T47D (cell line): ENCODE data around the gene NAE1.
"Not testable (repeated sequence)": the region's sequence is repeated elsewhere in the genome, so short reads cannot be mapped to it uniquely, and the experiment has no call there.

ENCODE experiments used
- DNase-seq, 2 experiments: peaks; one replicate each; pipeline versions ENCODE4 v3.0.0 to v3.0.0-alpha.2; 2011 to 2012; ENCODE audit warnings: low read depth in 1 of 2, low spot score in 1 of 2
- JUND ChIP-seq: IDR thresholded peaks from 2 replicates; pipeline ENCODE4 v1.6.1; 2012; ENCODE audit warnings: low read depth
- in situ Hi-C: cut with HindIII; loops from 2 replicates; pipeline ENCODE4 v1.10.0; 2016; ENCODE audit warnings: low sequenced_read_pairs, low pct_unique_long_range_greater_than_20kb

Gene NAE1

DNA sequence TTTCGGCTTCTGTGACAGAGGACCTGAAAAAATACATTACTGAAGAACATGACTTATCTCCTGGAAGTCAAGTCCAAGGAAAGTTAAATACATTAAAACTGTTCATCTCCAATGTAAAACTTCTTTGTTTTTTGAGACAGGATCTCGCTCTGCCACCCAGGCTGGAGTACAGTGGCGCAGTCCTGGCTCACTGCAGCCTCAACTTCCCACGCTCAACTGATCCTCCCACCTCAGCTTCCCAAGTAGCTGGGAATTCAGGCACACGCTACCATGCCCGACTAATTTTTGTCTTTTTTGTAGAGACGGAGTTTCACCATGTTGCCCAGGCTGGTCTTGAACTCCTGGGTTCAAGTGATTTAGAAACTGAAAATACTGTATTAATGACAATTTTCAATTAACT is 19.7 kb downstream of the NAE1 start:
- no peak for TF ChIP-seq JUND
- DNase-seq, result no peak
- in situ Hi-C loops, result no loop called here

DNA sequence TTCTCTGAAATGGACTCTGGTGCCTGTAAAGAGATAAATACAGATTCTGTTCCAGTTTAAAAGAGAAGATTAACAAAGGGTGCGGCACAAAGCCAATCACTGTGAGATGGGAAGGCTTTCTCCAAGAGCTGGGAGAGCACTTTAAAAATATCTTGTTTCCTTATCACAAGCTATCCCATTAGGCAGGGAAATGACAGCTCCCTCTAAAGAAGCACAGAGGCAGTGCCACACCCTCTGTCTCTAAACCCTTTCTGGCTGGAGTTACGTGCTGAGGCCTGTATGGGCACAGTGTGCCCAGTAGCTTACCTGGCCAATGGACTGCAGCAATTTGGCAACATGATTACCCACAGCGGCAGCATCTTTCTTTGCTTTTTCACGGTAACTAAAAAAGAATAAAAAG is 20.4 kb downstream of the NAE1 start:
- in situ Hi-C loops, result no loop called here
- no peak for TF ChIP-seq JUND
- no peak for DNase-seq

DNA sequence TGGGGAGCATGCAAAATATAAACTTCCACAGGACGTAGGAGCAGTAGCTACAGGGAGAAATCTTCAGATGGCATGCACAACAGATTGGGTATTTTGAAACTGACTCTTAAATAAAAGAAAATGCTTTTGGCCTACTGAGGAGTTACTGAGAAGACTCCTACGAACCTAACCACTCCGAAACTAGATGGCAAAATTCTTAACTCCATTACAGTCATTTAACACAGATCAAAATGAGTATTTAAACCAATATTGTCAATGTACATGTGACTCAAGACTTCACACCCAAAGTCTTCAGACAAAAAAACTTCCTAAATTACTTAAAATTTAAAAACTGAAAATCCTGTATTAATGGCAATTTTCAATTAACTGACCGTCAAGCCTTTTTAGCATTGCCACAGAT is 21.0 kb downstream of the NAE1 start:
- in situ Hi-C loops, result no loop called here
- DNase-seq, result no peak
- no peak for TF ChIP-seq JUND

DNA sequence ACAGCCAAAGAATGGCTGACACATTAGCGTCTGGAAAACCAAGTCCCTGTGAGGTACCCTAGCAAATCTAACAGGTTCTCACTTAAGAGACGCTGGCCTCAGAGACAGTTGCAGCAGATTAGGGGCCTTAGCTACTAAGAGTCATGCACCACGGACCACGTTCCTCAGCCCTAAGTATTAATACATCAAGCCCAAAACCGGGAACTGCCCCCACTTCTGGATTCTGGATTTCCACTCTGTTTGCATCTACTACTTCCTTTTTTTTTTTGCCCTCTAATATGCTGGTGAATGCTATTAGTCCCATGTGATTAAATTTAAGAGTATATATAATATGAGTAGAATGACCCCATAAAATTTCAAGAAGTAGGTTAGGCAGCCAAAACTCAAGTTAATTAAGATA is 28.6 kb downstream of the NAE1 start:
- DNase-seq, result no peak
- no peak for TF ChIP-seq JUND
- in situ Hi-C loops, result no loop called here

DNA sequence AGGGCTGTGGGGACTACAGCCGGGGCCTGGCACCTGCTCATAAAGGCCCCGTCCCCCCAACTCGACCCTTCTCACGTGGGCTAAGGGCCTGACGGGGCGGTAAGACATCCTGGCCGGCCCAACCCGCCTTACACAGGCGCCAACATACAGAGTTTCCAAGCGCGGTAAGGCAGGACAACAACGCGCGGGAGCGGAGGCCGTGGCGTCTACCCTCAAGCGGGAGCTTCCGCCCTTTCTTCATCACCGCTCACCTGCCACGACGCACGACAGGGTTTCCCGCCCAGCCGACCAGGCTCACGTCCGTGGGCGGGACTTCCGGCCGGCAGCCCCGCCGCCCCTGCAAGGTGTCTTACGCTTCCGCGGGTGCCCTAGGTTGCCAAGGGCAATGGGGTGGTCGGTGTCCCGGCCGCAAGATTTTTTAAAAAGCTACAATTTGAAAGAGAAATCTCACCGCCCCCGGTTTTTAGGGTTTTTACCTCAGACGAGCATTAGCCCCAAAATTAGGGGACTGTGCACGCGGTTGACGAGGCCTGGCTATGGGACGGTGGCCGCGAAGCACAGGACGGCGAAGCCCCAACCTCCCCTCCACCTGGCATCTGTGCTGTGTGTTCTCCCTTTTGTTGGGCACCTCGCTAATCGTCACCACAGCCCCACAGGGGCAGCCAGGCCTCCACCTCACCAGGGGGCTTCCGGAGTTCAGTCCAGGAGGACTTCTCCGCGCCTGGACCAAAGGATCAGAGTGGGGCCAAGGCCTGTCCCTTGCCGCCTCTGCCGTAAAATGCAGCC is 29.3 kb downstream of the NAE1 start, which contains the start of gene TERB1:
Gene TERB1 (minus strand): TSS at position 265 of the 786 bp plus-strand sequence. CDS start 4,786 bp downstream, outside the sequence.
- no peak for DNase-seq
- TF ChIP-seq JUND, result no peak
- in situ Hi-C loops, result no loop called here

DNA sequence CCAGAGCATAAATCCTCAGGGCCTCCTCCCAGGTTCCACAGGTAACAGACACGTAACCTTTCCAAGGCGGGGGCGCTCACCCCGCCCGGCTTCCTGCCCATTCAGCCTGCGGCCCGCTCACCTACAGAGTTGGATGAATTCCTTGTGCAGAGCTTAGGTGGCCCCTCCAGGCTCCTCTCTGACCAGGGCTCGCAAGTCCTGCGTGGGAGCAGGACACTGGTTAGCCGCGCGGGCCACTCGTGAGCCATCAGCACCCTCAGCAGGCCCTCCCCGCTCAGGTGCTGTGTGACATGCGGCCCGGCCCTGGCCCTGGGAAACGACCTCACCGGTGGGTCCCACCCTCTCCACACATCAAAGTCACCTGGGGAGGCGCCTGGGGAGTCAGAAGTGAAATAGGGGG is 29.9 kb downstream of the NAE1 start:
- no peak for DNase-seq
- no peak for TF ChIP-seq JUND
- in situ Hi-C loops, result no loop called here

DNA sequence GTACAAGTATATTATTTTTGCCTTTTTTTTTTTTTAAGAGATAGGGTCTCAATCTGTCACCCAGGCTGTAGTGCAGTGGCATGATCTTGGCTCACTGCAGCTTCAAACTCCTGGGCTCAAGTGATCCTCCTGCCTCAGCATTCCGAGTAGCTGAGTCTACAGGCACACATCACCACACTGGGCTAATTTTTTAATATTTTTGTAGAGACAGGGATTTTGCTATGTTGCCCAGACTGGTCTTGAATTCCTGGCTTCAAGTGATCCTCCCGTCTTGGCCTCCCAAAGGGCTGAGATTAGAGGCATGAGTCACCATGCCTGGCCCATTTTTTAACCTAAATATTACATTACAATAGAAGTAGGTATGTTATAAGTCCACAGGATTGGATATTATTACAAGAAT is 32.6 kb downstream of the NAE1 start:
- no peak for DNase-seq
- in situ Hi-C loops, result no loop called here

DNA sequence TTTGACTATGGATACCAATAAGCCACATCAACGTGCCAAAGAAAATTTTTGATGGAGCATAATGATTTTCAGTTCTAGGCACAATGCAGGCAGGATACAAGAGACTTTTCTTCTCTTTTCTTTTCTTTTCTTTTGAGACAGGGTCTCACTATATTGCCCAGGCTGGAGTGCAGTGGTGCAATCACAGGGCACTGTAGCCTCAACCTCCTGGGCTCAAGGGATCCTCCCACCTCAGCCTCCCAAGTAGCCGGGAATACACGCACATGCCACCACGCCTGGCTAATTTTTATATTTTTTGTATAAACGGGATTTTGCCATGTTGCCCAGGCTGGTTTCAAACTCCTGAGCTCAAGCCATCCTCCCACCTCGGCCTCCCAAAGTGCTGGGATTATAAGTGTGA is 36.8 kb downstream of the NAE1 start:
- in situ Hi-C loops, result not testable (repeated sequence)

More for the DNA sequence above, 32.6 kb downstream of the NAE1 start:
- no peak for TF ChIP-seq JUND

DNA sequence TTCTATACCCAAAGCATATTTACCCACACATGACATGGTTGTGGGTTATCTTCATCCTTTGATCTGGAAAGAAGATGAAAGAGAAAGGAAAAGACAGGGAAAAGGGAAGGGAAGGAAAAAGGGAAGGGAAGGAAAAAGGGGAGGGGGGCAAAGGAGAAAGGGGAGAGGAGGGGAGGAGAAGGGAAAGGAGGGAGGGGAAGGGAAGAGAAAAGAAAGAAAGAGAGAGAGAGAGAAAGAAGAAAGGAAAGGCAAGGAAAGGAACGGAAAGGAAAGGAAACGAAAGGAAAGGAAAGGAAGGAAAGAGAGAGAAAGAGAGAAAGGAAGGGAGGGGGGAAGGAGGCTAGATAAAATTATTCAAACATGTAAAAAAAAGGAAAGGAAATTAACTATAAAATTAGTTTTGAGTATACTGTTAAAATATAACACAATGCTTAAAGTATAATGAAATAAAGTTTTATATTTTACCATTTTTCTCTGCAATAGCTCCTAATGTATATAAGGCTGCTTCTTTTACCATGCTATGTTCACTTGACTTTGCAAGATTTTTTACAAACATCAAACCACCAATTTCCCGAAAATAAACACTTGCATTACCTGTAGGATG is 40.5 kb downstream of the NAE1 start:
- TF ChIP-seq JUND, result no peak
- in situ Hi-C loops, result no loop called here

More for the DNA sequence above, 36.8 kb downstream of the NAE1 start:
- DNase-seq, result not testable (repeated sequence)

DNA sequence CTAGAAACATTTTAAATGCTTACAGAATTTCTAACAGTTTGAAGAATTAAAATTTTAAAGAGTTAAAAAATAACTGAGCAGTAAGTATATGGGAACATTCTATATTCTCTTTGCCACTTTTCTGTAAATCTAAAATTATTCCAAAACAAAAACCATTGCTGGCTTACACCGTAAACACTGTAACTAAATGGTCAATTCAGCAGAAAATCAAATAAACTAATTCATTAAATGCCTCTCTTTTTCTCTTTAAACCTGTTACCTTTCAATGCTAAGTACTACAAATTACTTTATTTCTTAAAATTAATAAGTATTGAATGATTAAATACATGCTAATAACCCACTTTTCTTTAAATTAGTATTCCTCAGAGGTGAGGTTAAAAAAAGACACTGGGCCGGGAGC is 43.3 kb downstream of the NAE1 start:
- no peak for TF ChIP-seq JUND
- in situ Hi-C loops, result no loop called here
- no peak for DNase-seq

More for the DNA sequence above, 40.5 kb downstream of the NAE1 start:
- no peak for DNase-seq

DNA sequence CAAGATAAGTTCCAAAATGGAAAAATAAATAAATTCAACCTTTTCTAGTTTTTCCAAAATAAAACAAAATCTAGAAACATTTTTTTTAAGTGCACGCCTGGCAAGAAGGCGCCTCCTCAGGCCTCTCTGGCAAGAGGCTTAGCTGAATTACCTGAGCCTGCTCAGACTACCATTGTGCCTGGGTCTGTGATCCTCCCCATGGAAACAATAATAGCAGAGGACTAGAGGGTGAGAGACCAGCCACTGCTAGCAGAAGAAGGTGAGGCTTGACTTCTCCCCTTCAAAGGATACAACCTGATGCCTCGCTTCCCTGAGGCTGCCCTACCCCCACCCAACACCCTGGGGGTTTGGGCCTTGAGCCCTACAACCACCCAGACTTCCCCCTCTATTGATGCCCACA is 44.2 kb downstream of the NAE1 start:
- no peak for TF ChIP-seq JUND
- in situ Hi-C loops, result no loop called here
- DNase-seq, result no peak

DNA sequence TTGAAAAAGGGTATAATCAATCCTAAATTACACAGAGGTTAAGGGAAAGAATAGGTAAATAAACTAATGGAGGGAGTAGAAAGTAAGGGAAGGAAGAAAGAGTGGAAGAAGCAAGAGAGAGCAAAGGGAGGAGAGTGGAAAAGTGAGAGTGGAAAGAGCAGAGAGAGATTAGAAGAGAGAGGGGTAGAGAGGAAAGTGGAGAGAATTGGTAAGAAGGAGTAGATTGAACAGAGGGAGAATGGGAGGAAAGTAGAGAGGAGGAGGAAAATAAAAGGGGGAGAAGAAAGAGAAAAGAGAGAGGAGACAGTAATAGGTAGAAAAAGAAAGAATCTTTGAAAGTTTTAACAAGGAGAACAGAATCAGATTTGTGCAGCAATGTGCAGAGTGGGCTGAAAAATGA is 54.3 kb downstream of the NAE1 start:
- no peak for TF ChIP-seq JUND
- in situ Hi-C loops, result no loop called here
- no peak for DNase-seq

DNA sequence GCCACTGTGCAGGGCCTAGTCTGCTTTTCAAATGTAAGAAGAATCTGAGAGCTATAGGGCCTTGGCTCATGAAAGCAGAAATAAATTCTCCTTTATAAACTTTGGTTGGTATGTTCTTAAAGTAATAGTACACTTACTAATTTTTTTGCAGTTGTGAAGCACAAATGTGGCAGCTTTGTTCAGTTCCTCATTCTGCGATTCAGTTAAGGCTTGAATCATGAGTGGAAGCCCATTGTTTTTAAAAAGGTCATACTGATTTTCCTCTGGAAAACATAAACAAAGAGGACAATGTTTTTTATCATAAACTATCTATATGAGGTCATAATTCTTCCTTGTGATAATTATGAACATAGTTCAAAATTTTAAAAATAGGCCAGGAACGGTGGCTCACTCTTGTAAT is 55.8 kb downstream of the NAE1 start:
- no peak for DNase-seq
- no peak for TF ChIP-seq JUND
- in situ Hi-C loops, result no loop called here
